ENCODE measurements around the gene OCA2.

DNA sequence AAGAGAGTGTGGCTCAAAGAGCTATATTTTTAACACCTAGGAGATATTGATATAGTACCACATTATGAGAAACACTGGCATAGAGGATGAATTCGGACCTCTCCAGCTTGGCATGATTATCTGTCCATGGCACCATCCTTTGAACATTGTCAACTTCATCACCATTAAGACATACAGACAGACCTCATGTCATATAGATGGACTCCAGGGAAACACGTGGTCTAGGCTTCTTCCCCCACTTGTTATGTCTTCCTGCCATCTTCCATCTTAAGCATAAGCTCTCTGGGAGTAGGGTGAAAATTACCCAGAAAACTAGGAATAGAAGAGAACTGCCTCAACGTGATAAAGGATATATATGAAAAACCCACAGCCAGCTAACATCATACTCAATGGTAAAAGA is 51.8 kb downstream of the OCA2 start:
- TF ChIP-seq YY1 (IDR thresholded peaks at IDR 0.05; ENCODE audit: insufficient read depth, insufficient replicate concordance, low read depth, low read length) (no peak), ZNF224 (CRISPR knock-in tag; IDR thresholded peaks at IDR 0.05) (no peak), POLR2A (IDR thresholded peaks at IDR 0.05; ENCODE audit: insufficient read depth in 1 of 2, low read depth in 2 of 2, low read length in 2 of 2) (no peak), RAD21 (CRISPR knock-in tag; IDR thresholded peaks at IDR 0.05) (no peak), FOXA1 (IDR thresholded peaks at IDR 0.05) (no peak), FOXA1 (CRISPR knock-in tag; IDR thresholded peaks at IDR 0.05) (no peak), MYC (CRISPR knock-in tag; IDR thresholded peaks at IDR 0.05; ENCODE audit: borderline replicate concordance) (no peak), GABPB1 (CRISPR knock-in tag; IDR thresholded peaks at IDR 0.05) (no peak)
- TF ChIP-seq, protein P1, sequence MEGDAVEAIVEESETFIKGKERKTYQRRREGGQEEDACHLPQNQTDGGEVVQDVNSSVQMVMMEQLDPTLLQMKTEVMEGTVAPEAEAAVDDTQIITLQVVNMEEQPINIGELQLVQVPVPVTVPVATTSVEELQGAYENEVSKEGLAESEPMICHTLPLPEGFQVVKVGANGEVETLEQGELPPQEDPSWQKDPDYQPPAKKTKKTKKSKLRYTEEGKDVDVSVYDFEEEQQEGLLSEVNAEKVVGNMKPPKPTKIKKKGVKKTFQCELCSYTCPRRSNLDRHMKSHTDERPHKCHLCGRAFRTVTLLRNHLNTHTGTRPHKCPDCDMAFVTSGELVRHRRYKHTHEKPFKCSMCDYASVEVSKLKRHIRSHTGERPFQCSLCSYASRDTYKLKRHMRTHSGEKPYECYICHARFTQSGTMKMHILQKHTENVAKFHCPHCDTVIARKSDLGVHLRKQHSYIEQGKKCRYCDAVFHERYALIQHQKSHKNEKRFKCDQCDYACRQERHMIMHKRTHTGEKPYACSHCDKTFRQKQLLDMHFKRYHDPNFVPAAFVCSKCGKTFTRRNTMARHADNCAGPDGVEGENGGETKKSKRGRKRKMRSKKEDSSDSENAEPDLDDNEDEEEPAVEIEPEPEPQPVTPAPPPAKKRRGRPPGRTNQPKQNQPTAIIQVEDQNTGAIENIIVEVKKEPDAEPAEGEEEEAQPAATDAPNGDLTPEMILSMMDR (CRISPR knock-in tag; IDR thresholded peaks at IDR 0.05) = no peak
- TF ChIP-seq, protein P2, sequence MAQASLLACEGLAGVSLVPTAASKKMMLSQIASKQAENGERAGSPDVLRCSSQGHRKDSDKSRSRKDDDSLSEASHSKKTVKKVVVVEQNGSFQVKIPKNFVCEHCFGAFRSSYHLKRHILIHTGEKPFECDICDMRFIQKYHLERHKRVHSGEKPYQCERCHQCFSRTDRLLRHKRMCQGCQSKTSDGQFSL (CRISPR knock-in tag; IDR thresholded peaks at IDR 0.05) = no peak
- TF ChIP-seq, protein P3, sequence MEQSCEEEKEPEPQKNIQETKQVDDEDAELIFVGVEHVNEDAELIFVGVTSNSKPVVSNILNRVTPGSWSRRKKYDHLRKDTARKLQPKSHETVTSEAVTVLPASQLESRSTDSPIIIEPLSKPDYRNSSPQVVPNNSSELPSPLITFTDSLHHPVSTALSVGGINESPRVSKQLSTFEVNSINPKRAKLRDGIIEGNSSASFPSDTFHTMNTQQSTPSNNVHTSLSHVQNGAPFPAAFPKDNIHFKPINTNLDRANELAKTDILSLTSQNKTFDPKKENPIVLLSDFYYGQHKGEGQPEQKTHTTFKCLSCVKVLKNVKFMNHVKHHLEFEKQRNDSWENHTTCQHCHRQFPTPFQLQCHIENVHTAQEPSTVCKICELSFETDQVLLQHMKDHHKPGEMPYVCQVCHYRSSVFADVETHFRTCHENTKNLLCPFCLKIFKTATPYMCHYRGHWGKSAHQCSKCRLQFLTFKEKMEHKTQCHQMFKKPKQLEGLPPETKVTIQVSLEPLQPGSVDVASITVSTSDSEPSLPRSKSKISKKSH (CRISPR knock-in tag; IDR thresholded peaks at IDR 0.05; ENCODE audit: borderline replicate concordance) = no peak

Data from HepG2 (cell line).